Measurements from ENCODE around the gene ERI3.

- no peak for TF ChIP-seq GATA2 (IDR thresholded peaks at IDR 0.05; ENCODE audit: low read depth, low read length)
- TF ChIP-seq GATA3 (IDR thresholded peaks at IDR 0.05; ENCODE audit: low read depth, low read length), result no peak
Measured at GRCh38 chr1:44235808-44236207, 119.2 kb downstream of the ERI3 start.

All from SH-SY5Y (cell line).